Stimulated activated CD8-positive, alpha-beta memory T cell treated with anti-CD3 and anti-CD28 coated beads, Interleukin-2, amount 100 ng/mL, for 1 hour (primary cell): ENCODE data around the gene KIAA0513.
A peak's percentile ranks its signal among the peaks of the same experiment; 100 is the strongest.
"Not testable (repeated sequence)": the region's sequence is repeated elsewhere in the genome, so short reads cannot be mapped to it uniquely, and the experiment has no call there.

Experiments
- DNase-seq, 2 donors: peaks; one replicate each; pipeline ENCODE4 v3.0.0-alpha.2; 2020; ENCODE audit warnings: low read depth in 2 of 2

The KIAA0513 gene

GRCh38 chr16:85028685-85029407, 1.3 kb downstream of the KIAA0513 start:
- peak; percentile 32 to 49 for DNase-seq

DNA sequence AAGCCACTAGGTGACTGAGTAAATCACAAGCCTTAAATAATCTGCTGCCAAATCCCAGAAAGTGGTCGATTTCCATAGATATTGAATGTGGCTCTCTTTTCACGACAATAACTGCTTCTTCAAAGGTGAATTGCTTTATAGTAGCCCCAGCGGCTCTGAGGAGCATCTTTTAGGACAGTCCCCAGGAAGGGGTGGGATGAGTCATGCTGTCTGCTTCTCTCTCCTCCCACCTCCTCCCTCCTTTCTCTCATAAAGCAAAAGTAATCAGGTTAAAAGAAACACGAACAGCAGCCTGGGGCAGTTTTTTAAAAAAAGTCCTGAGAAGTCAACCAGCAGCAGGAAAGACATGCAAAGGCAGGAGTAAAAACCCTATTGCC, 1.8 kb downstream of the KIAA0513 start:
- DNase-seq, result peak in 1 of 2 donors; percentile 35

DNA sequence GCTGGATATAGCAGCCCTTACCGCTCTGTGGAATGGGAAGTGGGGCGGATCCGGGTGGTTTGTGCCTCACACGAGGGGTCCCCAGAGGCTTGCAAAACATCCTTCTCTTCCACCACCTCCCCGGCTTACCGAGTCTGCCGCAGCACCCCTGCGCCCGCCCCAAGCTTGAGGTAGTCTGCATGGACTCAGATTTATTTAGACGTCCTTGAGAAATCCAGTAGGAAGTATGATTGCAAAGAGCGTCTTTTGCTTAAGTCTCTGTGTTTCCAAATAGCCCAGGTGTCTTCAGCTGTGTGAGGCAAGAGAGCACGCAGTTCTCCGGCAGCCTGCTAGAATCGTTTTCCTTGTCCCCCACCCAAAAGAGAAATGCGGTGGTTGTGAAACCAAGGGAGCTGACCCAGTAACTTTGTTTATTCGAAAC, 2.4 kb downstream of the KIAA0513 start:
- no peak for DNase-seq

DNA sequence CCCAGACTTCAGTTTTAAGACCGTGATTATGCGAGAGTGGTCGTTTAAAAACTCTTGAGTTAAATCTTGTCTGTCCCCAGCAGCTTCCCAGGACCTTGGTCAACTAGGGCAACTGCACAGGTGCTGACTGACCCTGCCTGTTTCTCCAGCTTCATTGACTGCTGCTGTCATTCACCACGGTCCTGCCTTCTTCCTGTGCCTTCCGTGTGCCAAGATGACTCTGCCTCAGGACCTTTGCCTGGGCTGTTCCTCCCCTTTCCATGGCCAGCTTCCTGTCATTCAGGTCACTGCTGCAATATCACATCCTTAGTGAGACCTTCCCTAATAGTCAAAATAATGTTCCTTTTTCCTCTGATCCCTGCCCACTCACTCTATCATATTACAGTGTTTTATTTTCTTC, 3.9 kb downstream of the KIAA0513 start:
- no peak for DNase-seq

DNA sequence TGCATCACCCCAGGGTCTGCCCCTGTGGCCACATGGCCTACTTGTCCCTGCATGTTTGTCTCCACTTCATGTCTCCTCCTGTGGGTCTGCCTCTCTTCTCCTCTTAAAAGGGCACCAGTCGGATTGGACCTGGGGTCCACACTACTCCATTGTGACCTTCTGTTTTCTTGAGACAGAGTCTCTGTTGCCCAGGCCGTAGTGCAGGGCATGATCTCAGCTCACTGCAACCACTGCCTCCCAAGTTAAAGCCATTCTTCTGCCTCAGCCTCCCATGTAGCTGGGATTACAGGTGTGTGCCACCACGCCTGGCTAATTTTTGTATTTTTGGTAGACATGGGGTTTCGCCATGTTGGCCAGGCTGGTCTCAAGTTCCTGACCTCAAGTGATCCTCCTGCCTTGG, 4.6 kb downstream of the KIAA0513 start:
- not testable (repeated sequence) for DNase-seq

DNA sequence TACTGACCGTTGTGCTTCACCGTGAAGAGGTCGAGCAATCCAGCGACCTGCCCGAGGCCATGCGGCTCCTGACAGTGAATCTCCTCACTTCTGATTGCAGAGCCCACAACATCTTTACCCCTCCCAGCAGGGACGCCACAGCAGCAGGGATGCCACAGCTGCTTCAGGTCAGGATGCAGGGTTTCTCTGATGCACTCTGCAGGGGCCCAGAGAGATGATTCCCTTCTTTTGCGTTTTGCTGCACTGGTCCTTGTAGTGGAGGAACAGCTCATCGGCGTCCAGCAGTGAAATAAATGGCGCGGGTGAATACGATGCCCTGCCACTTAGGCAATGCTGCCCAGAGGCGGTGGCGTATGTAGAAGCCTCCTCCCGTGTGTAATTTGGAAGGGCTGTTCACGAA, 5.6 kb downstream of the KIAA0513 start:
- DNase-seq, result no peak

DNA sequence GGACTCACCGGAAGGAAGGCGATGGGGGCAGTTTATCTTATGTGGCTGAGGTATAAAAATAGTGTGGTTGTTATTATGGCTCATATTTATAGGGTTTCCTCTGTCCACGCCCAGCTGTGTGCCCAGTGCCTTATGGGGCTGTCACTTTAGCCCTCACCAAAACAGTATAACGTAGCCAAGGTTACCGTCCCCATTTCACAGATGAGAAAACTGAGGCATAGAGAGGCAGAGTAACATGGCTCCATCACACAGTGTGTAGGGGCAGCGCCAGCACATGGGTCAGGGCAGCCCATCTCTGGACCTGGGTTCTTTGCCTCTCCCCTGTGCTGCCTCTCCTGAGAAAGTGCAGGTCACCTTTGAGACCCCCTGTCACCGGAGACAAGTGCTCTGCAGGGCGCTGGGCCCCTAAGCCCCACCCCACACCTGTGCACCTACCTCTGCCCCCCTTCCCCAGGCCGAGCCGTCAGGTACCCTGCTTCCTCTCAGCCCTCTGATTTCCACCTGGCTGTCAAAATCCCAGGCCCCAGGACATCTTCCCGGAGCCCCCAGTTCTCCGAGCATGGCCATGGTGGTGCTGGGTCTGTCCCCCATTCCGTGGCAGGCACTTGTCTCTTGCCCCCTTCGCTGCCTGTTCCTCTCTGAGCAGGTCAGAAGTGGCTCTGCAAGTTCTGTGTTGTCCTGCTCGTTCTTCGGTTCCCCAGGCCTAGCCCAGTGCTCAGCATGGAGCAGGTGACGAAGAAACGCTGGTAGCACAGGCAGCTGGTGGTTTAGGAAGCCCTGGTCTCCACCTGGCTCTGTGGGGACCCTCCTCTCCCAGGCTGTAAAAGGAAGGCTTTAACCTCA, 7.2 kb downstream of the KIAA0513 start:
- no peak for DNase-seq

GRCh38 chr16:85036236-85037049, 8.8 kb downstream of the KIAA0513 start:
- DNase-seq, result no peak

- DNase-seq, result no peak
These were observed 9.4 kb downstream of the KIAA0513 start for GRCh38 chr16:85037050-85037410.

- DNase-seq, result no peak
These were observed 10.1 kb downstream of the KIAA0513 start for GRCh38 chr16:85037721-85038120.

DNA sequence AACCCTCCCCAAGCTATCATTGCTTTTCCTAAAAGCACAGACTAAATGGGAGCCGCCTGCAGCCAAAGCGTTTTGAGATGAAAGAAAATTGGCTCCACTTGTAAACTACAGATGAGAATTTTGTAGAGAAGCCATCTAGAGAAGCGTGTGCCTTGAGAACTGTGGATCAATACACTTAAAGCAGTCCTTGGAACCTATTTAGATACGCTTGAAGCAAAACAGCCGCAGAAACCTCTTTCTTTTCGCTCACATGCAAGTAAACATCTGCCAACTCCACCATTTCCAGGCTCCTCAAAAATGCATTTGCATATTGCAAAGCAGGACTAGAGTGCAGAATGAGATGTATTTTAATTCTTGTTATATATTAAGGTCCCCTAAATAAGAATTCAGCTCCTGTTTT, 13.1 kb downstream of the KIAA0513 start:
- no peak for DNase-seq

DNA sequence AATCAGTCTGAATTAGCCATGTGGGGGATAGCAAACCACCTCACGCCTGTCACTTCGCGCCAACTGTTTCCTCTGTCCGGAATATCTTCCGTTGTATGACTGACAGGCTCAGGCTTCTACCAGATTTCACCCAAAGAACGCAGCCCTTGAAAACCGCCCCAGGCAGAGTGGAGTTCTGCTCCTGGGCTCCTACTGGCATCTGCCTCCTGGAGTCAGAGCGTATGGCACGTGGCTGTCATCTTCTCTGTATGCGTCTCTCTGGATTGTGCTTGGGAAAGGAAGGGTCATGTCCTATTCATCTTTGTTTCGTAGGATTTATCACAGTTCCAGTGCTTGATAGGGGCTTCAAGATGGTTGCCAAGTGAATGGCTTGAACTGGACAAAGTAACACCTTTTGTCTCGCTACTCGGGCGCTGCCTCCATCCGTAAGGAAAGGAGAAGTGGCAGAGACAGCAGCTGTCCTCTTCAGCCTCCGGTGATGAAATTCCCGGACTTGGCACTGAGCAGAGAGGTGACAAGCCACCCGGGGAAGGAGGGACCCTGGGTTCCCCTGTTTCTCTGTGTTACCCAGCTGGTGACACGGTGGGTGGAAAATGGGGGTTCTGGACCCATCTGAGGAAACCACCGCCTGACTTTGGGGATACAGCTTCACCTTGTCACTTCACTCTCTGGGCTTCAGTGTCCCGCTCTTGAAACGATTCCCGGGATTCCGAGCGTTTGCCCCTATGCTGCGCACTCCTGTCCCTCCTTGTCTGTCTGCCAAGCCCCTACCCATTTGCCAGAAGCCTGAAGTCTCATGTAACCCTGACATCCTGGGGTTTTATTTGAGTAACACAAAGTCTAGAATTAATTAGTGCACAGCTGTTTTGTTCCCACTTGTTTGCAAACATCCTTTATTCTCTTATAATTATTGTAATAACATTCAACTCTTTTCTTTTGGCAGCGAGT, 13.9 kb downstream of the KIAA0513 start:
- no peak for DNase-seq

GRCh38 chr16:85042167-85042526, 14.6 kb downstream of the KIAA0513 start:
- DNase-seq, result no peak

DNA sequence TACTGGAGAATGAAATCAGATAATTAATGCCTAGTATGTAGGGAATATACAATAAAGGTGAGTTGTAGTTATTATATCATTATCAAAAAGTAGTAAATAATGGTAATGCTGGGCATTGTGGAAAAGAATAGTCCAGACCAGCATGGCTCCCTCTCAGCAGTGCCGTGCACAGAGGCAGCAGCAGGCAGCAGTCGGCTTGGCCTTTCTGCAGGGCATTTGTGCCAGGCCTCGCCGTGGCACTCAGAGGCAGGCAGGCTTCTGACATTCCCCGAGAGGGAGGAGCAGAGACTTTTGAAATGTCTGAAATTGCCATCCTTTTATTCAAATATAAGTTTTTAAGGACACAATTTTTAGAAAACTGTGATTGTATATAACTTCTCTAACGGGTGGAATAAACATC, 15.0 kb downstream of the KIAA0513 start:
- no peak for DNase-seq

- DNase-seq, result no peak
These were observed 17.5 kb downstream of the KIAA0513 start for GRCh38 chr16:85045077-85045476.

DNA sequence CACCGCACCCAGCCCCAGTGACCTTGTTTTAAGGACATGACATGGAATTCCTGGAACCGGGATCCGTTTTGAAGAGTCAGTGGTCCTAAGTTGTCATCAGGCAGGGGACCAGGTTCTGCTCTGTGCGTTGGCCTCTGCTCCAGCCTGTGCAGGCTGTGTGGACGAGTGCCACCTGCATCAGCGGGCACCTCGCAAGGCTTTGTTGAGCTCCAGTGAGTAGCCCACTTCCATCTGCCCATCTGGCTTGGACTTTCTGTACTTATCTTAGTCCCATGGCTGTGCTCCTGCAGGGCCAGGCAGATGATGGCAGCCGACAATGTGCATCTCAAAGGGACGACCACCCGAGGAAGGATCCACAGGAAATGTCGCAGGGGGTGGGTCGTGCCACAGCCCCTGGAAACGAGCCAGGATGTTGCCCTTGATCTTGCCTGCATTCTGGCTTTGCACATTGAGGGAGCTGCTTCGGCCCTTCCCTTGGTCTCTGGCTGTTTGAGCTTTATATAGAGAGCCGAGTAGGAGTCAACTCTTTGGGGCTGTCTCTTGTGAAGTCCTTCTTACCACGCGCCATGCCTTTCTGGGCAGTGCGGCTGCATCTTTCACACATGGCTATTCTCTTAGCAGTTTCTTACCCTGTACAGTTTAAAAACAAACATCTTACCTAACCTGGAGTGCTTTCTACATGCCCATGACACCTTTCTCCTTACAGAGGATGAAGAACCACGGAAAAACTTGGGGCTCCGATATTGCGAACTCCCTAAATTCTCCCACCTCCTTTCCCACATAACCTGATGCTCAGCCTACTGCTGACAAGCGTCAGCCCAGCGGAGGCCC, 18.3 kb downstream of the KIAA0513 start:
- no peak for DNase-seq

GRCh38 chr16:85046472-85046916, 18.9 kb downstream of the KIAA0513 start:
- no peak for DNase-seq

GRCh38 chr16:85046931-85047866, 19.6 kb downstream of the KIAA0513 start:
- no peak for DNase-seq

DNA sequence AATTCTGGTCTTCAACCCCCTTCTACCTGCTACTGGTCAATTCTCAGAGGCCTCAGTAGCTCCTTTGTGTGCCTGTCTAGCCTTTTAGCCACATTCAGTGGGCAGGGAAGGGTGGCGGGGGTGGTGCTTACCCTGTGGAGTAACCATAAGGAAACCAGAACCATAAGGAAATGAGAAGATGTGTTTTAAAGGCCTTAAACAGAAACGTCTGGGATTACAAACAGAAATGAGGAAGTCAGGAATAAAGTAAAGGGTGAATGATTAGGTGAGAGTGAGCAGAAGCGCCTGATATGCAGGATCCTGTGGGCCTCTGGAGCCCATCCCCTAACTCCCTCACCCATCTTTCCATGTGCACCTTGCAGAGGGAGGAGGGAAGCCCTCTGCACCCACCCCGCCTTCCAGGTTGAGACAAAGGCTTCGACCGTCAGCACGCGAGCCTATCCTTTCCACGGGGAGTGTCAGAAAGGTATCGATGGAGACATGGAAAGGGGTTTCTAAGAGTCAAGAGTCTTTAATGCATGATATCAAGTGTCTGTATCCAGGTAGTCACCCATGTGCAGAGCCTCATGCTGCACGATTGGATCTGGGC, 20.4 kb downstream of the KIAA0513 start:
- DNase-seq, result no peak
